GM18909 (cell line): ENCODE results near the gene SP100.
"Not testable (repeated sequence)": the region's sequence is repeated elsewhere in the genome, so short reads cannot be mapped to it uniquely, and the experiment has no call there.

ENCODE experiments used
- ATAC-seq: cut with Tn5 transposase; IDR thresholded peaks from one replicate; pipeline ENCODE4 v1.9.1; 2021; ENCODE audit warnings: mild to moderate bottlenecking; ENCODE audit not compliant: unreplicated experiment, poor library complexity

Gene SP100

GRCh38 chr2:230416061-230416721, at the start of gene SP100:
SP100 (plus strand) TSS chr2:230416201; CDS start chr2:230416297, 96 bp downstream.
- ATAC-seq = peak; percentile 81

GRCh38 chr2:230382108-230382507, 33.9 kb upstream of the SP100 start:
- no peak for ATAC-seq

- ATAC-seq = no peak
Measured at GRCh38 chr2:230383453-230383852, 32.5 kb upstream of the SP100 start.

GRCh38 chr2:230384986-230385385, 31.0 kb upstream of the SP100 start:
- no peak for ATAC-seq

- ATAC-seq = no peak
Measured at GRCh38 chr2:230394301-230394700, 21.7 kb upstream of the SP100 start.

- not testable (repeated sequence) for ATAC-seq
Measured at GRCh38 chr2:230398698-230399097, 17.3 kb upstream of the SP100 start.

- ATAC-seq = no peak
Measured at GRCh38 chr2:230400041-230400440, 16.0 kb upstream of the SP100 start.

GRCh38 chr2:230400454-230400853, 15.5 kb upstream of the SP100 start:
- ATAC-seq = no peak

GRCh38 chr2:230401026-230401425, 15.0 kb upstream of the SP100 start:
- ATAC-seq = not testable (repeated sequence)

GRCh38 chr2:230403746-230404145, 12.3 kb upstream of the SP100 start:
- no peak for ATAC-seq

GRCh38 chr2:230405824-230406223, 10.2 kb upstream of the SP100 start:
- no peak for ATAC-seq

- ATAC-seq = no peak
Measured at GRCh38 chr2:230408244-230408842, 7.7 kb upstream of the SP100 start.

GRCh38 chr2:230409316-230409715, 6.7 kb upstream of the SP100 start:
- ATAC-seq = not testable (repeated sequence)

- no peak for ATAC-seq
Measured at GRCh38 chr2:230410263-230410662, 5.7 kb upstream of the SP100 start.

- ATAC-seq = no peak
Measured at GRCh38 chr2:230410861-230411569, 5.0 kb upstream of the SP100 start.

- peak; percentile 61 for ATAC-seq
Measured at GRCh38 chr2:230411570-230412370, 4.2 kb upstream of the SP100 start.

GRCh38 chr2:230412371-230412711, 3.7 kb upstream of the SP100 start:
- no peak for ATAC-seq

- ATAC-seq = no peak
Measured at GRCh38 chr2:230412846-230413245, 3.2 kb upstream of the SP100 start.

- ATAC-seq = no peak
Measured at GRCh38 chr2:230413479-230413878, 2.5 kb upstream of the SP100 start.

- no peak for ATAC-seq
Measured at GRCh38 chr2:230414302-230414701, 1.7 kb upstream of the SP100 start.

GRCh38 chr2:230417436-230417835, 1.4 kb downstream of the SP100 start:
- ATAC-seq = no peak
